Keratinocyte (primary cell): ENCODE data around the gene IPO13. TPM values are rescaled to one million over a fixed set of nuclear protein-coding genes. Genes with fewer than 3 reads are reported as not detected.
A peak's percentile ranks its signal among the peaks of the same experiment; 100 is the strongest.

Source experiments
- DNase-seq: peaks from one replicate; pipeline ENCODE4 v3.0.0-alpha.2; 2011; ENCODE audit warnings: low read depth, missing footprints, low spot score
- FAIRE-seq: peaks from 2 replicates; lab custom pipeline; 2011; peaks lifted over from hg19 to GRCh38; lab: Jason Lieb, UNC
- H2AFZ ChIP-seq: 2 replicates; pipeline ENCODE4 v1.6.0; 2012; ENCODE audit warnings: low read length, control low read depth, inconsistent platforms; ENCODE audit not compliant: control insufficient read depth
- H3K27ac ChIP-seq: 2 replicates; pipeline ENCODE4 v1.5.1; 2011; ENCODE audit warnings: low read length; ENCODE audit not compliant: control insufficient read depth, insufficient read depth
- H3K27me3 ChIP-seq: 3 replicates; pipeline ENCODE4 v1.6.0; 2011; ENCODE audit warnings: low read length; ENCODE audit not compliant: control insufficient read depth, insufficient read depth; ENCODE audit errors: extremely low read depth
- H3K36me3 ChIP-seq, 2 experiments: 2 replicates in 1 of 2; 3 replicates in 1 of 2; pipeline ENCODE4 v1.5.1; 2011; ENCODE audit warnings: low read length in 2 of 2, mild to moderate bottlenecking in 1 of 2; ENCODE audit not compliant: control insufficient read depth in 2 of 2, insufficient read depth in 2 of 2; ENCODE audit errors: extremely low read depth in 1 of 2
- H3K4me1 ChIP-seq: 3 replicates; pipeline ENCODE4 v1.5.1; 2011; ENCODE audit warnings: low read length; ENCODE audit not compliant: control insufficient read depth, insufficient read depth; ENCODE audit errors: extremely low read depth
- H3K4me2 ChIP-seq: 3 replicates; pipeline ENCODE4 v1.6.0; 2011; ENCODE audit warnings: low read depth, low read length; ENCODE audit not compliant: control insufficient read depth, insufficient read depth; ENCODE audit errors: extremely low read depth
- H3K4me3 ChIP-seq, 3 experiments: fragments of 200-600 bp in 1 of 3; sonication (generic) in 1 of 3; 2 replicates in 2 of 3; 3 replicates in 1 of 3; pipeline ENCODE4 v1.5.1; 2011 to 2016; ENCODE audit warnings: low read length in 3 of 3, mild to moderate bottlenecking in 3 of 3, control low read depth in 2 of 3, inconsistent platforms in 1 of 3, low read depth in 1 of 3, mixed read lengths in 1 of 3, mixed run types in 1 of 3, moderate library complexity in 1 of 3; ENCODE audit not compliant: control insufficient read depth in 2 of 3, insufficient read depth in 2 of 3; ENCODE audit errors: extremely low read depth in 1 of 3
- H3K79me2 ChIP-seq: 2 replicates; pipeline ENCODE4 v1.6.0; 2012; ENCODE audit warnings: low read length; ENCODE audit not compliant: control insufficient read depth, insufficient read depth
- H3K9ac ChIP-seq: 3 replicates; pipeline ENCODE4 v1.6.0; 2011; ENCODE audit warnings: low read length; ENCODE audit not compliant: control insufficient read depth, insufficient read depth; ENCODE audit errors: extremely low read depth
- H3K9me1 ChIP-seq: 3 replicates; pipeline ENCODE4 v1.6.0; 2011; ENCODE audit warnings: low read length; ENCODE audit not compliant: control insufficient read depth, insufficient read depth; ENCODE audit errors: extremely low read depth
- H3K9me3 ChIP-seq: 2 replicates; pipeline ENCODE4 v1.5.1; 2012; ENCODE audit warnings: low read depth, low read length; ENCODE audit not compliant: control insufficient read depth
- H4K20me1 ChIP-seq: 3 replicates; pipeline ENCODE4 v1.6.0; 2011; ENCODE audit warnings: low read length; ENCODE audit not compliant: control insufficient read depth, insufficient read depth; ENCODE audit errors: extremely low read depth
- CTCF ChIP-seq, 3 experiments: IDR thresholded peaks in 1 of 3; conservative IDR thresholded peaks in 1 of 3; optimal IDR thresholded peaks in 1 of 3; 2 replicates in 2 of 3; 3 replicates in 1 of 3; pipeline versions ENCODE3 to v1.5.1; 2011; ENCODE audit warnings: low read length in 3 of 3, mild to moderate bottlenecking in 3 of 3, moderate library complexity in 2 of 3, control low read depth in 1 of 3, inconsistent platforms in 1 of 3; ENCODE audit not compliant: insufficient read depth in 2 of 3; ENCODE audit errors: extremely low read depth in 1 of 3
- EZH2 ChIP-seq: IDR thresholded peaks from one replicate; pipeline ENCODE4 v1.6.1; 2012; ENCODE audit warnings: inconsistent platforms, mild to moderate bottlenecking, low read length, moderate library complexity
- dilution Hi-C: fragments of 300-500 bp; cut with MboI; formaldehyde crosslinking; loops from one replicate; pipeline ENCODE4 v1.7.0; 2020; ENCODE audit warnings: low sequenced_read_pairs; ENCODE audit not compliant: extremely low pct_ligation_motif_present
- polyA plus RNA-seq, 5 experiments: library from polyadenylated mRNA; depleted of rRNA in 3 of 5; stranded (reverse) in 3 of 5; stranded (forward) in 1 of 5; unstranded in 1 of 5; fragments of >200 nt; gene quantifications; 1 replicate in 1 of 5; 2 replicates in 3 of 5; 3 replicates in 1 of 5; pipeline versions ENCODE4 v1.2.1 to v1.2.3, GENCODE V29; 2011 to 2012; ENCODE audit warnings: missing spikeins in 2 of 5, low read depth in 1 of 5, low replicate concordance in 1 of 5

IPO13 gene
- polyA plus RNA-seq, 1 donor (not counting 4 experiments of a cell fraction or from before 2014, with no cell fraction given), result 20.7 TPM

- TF ChIP-seq EZH2 (no peak), CTCF (optimal IDR thresholded peaks at IDR 0.05 in 1 of 3, IDR thresholded peaks at IDR 0.05 in 1 of 3, conservative IDR thresholded peaks at IDR 0.05 in 1 of 3; ENCODE audit: extremely low read depth in 1 of 3, insufficient read depth in 2 of 3, low read length in 3 of 3) (no peak)
- no peak for FAIRE-seq
- Histone ChIP-seq H3K27me3 (no peaks in the 10 kb centered on the region), H3K4me3 (peak overlapping the region in 2 of 3 experiments; percentile 27 to 52), H3K79me2 (peaks cover 14% of the 10 kb centered on the region), H3K9ac (peak overlapping the region; percentile 59), H3K9me3 (no peaks in the 10 kb centered on the region), H3K27ac (peak overlapping the region; percentile 83), H2AFZ (no peak overlapping the region), H3K4me1 (peaks cover 55% of the 10 kb centered on the region), H3K36me3 (peaks cover 0 to 5% of the 10 kb centered on the region in 2 experiments), H4K20me1 (no peaks in the 10 kb centered on the region), H3K9me1 (no peaks in the 10 kb centered on the region), H3K4me2 (peak overlapping the region; percentile 79)
- dilution Hi-C loops, result no loop called here
- DNase-seq, result no peak
Measured at GRCh38 chr1:43913051-43913501, 33.7 kb upstream of the IPO13 start.

GRCh38 chr1:43913666-43914360 is 32.9 kb upstream of the IPO13 start:
- Histone ChIP-seq H3K27me3 (no peaks in the 10 kb centered on the region), H4K20me1 (no peaks in the 10 kb centered on the region), H3K4me1 (peaks cover 55% of the 10 kb centered on the region), H3K27ac (peak overlapping the region; percentile 83), H2AFZ (no peak overlapping the region), H3K4me3 (peak overlapping the region in 2 of 3 experiments; percentile 65 to 73), H3K9ac (peak overlapping the region; percentile 72), H3K4me2 (peak overlapping the region; percentile 79), H3K9me1 (no peaks in the 10 kb centered on the region), H3K79me2 (peaks cover 14% of the 10 kb centered on the region), H3K36me3 (peaks cover 0 to 5% of the 10 kb centered on the region in 2 experiments), H3K9me3 (no peaks in the 10 kb centered on the region)
- dilution Hi-C loops, result no loop called here
- FAIRE-seq (peak; percentile 59), DNase-seq (no peak)
- TF ChIP-seq CTCF (optimal IDR thresholded peaks at IDR 0.05 in 1 of 3, IDR thresholded peaks at IDR 0.05 in 1 of 3, conservative IDR thresholded peaks at IDR 0.05 in 1 of 3; ENCODE audit: extremely low read depth in 1 of 3, insufficient read depth in 2 of 3, low read length in 3 of 3), result no peak
- TF ChIP-seq EZH2, result no peak
